ENCODE measurements around the gene DSE. TPM values are rescaled to one million over a fixed set of nuclear protein-coding genes. Genes with fewer than 3 reads are reported as not detected.
"Not testable (repeated sequence)": the region's sequence is repeated elsewhere in the genome, so short reads cannot be mapped to it uniquely, and the experiment has no call there.

The DSE gene
- 50.7 and 61.2 TPM in 2 replicates for total RNA-seq (ENCODE audit: low replicate concordance)

DNA sequence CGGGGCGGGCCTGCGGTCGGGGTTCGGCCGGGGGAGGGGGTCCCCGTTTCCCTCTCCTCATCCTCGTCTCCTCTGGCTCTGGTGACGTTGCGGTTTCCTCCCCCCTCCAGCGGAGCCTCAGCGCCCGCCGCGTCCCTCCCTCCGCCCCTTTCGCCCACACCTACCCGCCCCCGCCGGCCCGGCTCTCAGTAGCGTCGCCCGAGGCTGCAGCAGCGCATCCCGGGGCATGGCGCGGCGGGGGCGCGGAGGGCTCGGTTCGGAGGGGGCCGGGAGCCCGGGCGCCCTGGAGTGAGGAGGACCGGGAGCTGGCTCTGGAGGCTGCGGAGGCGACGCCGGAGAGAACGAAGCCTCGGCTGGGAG lies at the start of gene DSE:
TSS of gene DSE (plus strand) at position 188 of the 360 bp plus-strand sequence. CDS start 28,304 bp downstream, outside the sequence.
- peak within 1 kb of the TSS; percentile 86 for H3K4me3 ChIP-seq (ENCODE audit: low read depth, low read length)
- peak; percentile 78 for DNase-seq (ENCODE audit: low read depth)
- TF ChIP-seq, protein P1, sequence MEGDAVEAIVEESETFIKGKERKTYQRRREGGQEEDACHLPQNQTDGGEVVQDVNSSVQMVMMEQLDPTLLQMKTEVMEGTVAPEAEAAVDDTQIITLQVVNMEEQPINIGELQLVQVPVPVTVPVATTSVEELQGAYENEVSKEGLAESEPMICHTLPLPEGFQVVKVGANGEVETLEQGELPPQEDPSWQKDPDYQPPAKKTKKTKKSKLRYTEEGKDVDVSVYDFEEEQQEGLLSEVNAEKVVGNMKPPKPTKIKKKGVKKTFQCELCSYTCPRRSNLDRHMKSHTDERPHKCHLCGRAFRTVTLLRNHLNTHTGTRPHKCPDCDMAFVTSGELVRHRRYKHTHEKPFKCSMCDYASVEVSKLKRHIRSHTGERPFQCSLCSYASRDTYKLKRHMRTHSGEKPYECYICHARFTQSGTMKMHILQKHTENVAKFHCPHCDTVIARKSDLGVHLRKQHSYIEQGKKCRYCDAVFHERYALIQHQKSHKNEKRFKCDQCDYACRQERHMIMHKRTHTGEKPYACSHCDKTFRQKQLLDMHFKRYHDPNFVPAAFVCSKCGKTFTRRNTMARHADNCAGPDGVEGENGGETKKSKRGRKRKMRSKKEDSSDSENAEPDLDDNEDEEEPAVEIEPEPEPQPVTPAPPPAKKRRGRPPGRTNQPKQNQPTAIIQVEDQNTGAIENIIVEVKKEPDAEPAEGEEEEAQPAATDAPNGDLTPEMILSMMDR (IDR thresholded peaks at IDR 0.05; ENCODE audit: insufficient read depth, low read length) = no peak

DNA sequence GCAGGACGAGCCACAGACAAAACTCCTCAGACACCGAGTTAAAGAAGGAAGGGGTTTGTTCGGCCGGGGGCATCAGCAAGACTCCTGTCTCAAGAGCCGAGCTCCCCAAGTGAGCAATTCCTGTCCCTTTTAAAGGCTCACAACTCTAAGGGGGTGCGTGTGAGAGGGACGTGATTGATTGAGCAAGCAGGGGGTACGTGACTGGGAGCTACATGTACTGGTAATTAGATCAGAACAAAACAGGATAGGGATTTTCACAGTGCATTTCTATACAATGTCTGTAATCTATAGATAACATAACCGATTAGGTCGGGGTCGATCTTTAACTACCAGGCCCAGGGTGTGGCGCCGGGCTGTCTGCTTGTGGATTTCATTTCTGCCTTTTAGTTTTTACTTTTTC lies 48.8 kb upstream of the DSE start:
- not testable (repeated sequence) for H3K4me3 ChIP-seq (ENCODE audit: low read depth, low read length); DNase-seq (ENCODE audit: low read depth)

DNA sequence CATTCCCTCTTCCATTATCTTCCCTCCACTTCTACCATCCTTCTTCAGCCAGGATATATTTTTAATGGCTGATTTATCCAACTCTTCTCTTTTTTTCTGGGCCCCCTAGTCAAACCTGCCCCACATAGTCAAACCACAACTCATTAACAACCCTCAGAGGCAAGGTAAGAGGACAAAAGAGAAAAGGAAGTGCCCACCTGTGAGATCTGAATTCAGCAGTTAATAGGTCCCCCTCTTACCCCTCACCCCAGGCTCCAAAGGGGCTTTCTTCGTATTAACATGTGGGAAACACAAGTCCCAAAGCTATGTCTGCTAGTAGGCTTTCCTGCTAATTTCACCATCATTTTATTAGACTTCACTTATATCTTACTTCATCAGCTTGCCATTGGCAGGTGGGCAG lies 46.9 kb upstream of the DSE start:
- no peak for DNase-seq (ENCODE audit: low read depth)
- H3K4me3 ChIP-seq (ENCODE audit: low read depth, low read length) = no peak overlapping the region
- TF ChIP-seq, protein P1 (IDR thresholded peaks at IDR 0.05; ENCODE audit: insufficient read depth, low read length) = no peak

DNA sequence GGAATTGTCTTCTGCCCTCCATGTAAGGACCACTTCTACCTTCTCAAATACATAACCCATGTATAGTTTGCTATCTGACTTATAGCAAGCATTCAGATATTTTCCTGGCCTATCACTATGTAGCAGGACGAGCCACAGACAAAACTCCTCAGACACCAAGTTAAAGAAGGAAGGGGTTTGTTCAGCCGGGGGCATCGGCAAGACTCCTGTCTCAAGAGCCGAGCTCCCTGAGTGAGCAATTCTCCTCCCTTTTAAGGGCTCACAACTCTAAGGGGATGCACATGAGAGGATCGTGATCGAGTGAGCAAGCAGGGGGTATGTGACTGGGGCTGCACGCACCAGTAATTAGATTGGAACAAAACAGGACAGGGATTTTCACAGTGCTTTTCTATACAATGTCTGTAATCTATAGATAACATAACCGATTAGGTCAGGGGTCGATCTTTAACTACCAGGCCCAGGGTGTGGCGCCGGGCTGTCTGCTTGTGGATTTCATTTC lies 45.1 kb upstream of the DSE start:
- not testable (repeated sequence) for H3K4me3 ChIP-seq (ENCODE audit: low read depth, low read length); DNase-seq (ENCODE audit: low read depth)

DNA sequence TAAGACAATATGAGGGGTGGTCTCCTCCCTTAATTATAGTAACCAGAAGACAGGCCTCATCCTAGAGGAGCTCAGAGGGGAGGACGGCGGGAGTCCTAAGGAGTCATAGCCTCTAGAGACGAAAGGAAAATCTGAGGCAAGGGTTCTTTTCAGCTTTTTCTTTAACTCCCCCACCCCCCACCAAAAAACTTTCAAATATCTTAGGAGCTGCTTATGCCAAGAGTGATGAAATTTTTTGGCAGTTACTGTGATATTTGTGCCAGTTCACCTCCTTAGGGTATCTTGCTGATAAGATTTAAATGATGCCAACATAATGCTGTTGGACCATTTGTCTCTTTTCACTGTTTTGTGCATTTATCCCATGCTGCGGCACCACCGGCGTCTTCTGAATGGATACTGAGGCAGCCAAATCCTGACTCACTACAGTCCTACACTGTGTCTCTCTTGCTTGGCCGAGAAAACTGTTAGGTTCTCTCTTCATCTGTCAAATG lies 44.5 kb upstream of the DSE start:
- H3K4me3 ChIP-seq (ENCODE audit: low read depth, low read length) = no peak overlapping the region
- TF ChIP-seq, protein P1 (IDR thresholded peaks at IDR 0.05; ENCODE audit: insufficient read depth, low read length) = no peak
- peak; percentile 69 for DNase-seq (ENCODE audit: low read depth)

DNA sequence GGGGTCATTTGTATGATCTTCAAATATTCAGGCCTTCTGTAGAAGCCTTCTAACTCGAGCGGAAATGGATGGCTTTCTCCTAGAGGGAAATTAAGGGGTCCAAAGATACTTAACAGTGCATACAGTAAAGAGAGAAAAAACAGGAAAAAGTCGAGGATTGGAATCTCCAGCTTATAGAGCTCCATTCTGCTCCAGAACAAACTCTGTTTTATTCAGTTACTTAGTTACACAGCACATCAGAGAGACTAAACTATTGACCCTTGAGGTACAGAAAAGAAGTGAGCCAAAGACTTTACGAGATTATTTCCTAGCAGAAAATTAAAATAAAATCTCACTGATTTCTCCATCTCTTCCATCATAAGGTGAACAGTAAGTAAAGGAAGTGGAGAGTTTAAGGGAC lies 43.8 kb upstream of the DSE start:
- no peak overlapping the region for H3K4me3 ChIP-seq (ENCODE audit: low read depth, low read length)

DNA sequence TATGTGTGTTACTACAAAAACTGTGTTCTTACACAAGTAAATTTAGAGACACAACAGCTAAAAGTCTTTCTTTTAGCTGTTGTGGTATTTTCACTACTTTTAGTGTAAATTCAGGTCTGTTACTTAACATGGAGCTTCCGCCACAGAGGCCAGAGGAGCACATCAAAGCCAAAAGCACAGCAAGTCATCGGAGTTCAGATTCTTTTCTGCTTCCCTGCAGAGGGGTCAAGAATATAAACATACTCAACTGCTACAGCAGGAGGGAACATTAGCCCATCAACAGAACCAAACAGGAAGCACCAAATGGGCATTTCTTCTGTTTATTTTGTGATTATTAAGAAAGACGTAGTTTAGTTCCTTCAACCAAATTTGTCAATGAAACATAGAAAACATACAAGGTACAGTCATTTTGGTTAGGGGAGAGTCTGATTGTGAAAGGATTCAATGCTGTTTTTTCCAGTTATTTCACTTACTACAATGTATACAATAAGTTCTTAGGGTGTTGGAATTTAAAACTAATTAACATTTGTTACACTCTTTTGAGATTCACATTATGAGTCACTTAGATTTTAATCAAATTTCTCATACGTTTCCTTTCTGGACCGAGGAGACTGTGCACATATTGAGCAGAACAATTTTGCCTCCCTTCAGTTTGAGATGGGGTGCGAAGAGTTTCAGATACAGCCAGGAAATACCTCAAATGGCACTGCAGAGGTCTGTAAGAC lies 42.8 kb upstream of the DSE start:
- no peak for DNase-seq (ENCODE audit: low read depth)
- no peak overlapping the region for H3K4me3 ChIP-seq (ENCODE audit: low read depth, low read length)
- TF ChIP-seq, protein P1 (IDR thresholded peaks at IDR 0.05; ENCODE audit: insufficient read depth, low read length) = no peak

More for the DNA sequence above, 43.8 kb upstream of the DSE start:
- DNase-seq (ENCODE audit: low read depth) = no peak
- TF ChIP-seq, protein P1 (IDR thresholded peaks at IDR 0.05; ENCODE audit: insufficient read depth, low read length) = no peak

DNA sequence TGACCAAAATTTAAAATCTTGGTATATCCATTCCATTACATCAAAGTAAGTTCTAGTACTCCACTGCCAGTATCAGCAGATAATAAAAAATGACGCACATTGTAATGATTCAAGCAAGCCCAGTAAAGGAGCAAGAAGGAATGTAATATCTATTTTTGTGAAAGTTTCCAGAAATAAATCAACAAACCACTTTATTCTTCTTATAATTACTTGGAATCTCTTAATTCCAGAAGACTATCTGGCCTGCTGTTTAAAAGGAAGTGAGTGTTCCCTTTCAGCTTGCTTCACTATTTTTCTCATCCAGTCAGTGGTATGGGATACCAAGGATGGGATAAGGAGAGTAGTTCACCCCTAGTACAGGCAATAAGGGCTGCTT lies 42.2 kb upstream of the DSE start:
- DNase-seq (ENCODE audit: low read depth) = peak; percentile 77
- TF ChIP-seq, protein P1 (IDR thresholded peaks at IDR 0.05; ENCODE audit: insufficient read depth, low read length) = no peak
- no peak overlapping the region for H3K4me3 ChIP-seq (ENCODE audit: low read depth, low read length)

All from fibroblast of the aortic adventitia (primary cell).